HCT116 (cell line): ENCODE measurements around the gene GLMN.

Experiments used
- CBX3 ChIP-seq: IDR thresholded peaks from 2 replicates; pipeline ENCODE4 v1.6.1; 2012; ENCODE audit warnings: low read depth
- CEBPB ChIP-seq: IDR thresholded peaks from 2 replicates; pipeline ENCODE4 v1.6.1; 2012; ENCODE audit warnings: low read depth
- EGR1 ChIP-seq: IDR thresholded peaks from 2 replicates; pipeline ENCODE4 v1.6.1; 2012; ENCODE audit warnings: low read depth
- ELF1 ChIP-seq: IDR thresholded peaks from 2 replicates; pipeline ENCODE4 v1.6.1; 2012; ENCODE audit warnings: low read depth, borderline replicate concordance
- EZH2 ChIP-seq: fragments of 200-600 bp; sonication (generic); IDR thresholded peaks from 2 replicates; pipeline ENCODE4 v1.6.1; 2017; ENCODE audit warnings: antibody characterized with exemption, mixed run types
- EZH2phosphoT487 ChIP-seq: fragments of 200-600 bp; IDR thresholded peaks from 2 replicates; pipeline ENCODE4 v1.6.1; 2018; ENCODE audit warnings: antibody characterized with exemption, borderline replicate concordance
- POLR2A ChIP-seq: IDR thresholded peaks from 2 replicates; pipeline ENCODE4 v1.7.0; 2011; ENCODE audit warnings: borderline replicate concordance; ENCODE audit not compliant: insufficient read depth, insufficient read length; ENCODE audit errors: extremely low read depth
- RAD21 ChIP-seq: IDR thresholded peaks from 2 replicates; pipeline ENCODE4 v1.6.1; 2012; ENCODE audit warnings: low read depth, mild to moderate bottlenecking
- TCF7L2 ChIP-seq: IDR thresholded peaks from 2 replicates; pipeline ENCODE4 v1.7.0; 2011; ENCODE audit warnings: borderline replicate concordance, inconsistent platforms; ENCODE audit not compliant: insufficient read depth, insufficient read length; ENCODE audit errors: extremely low read depth
- ZNF274 ChIP-seq: fragments of 200-500 bp; sonication (Bioruptor generic); IDR thresholded peaks from 2 replicates; pipeline ENCODE4 v1.6.1; 2014; ENCODE audit warnings: mild to moderate bottlenecking, low read depth, low read length, inconsistent platforms
- TF ChIP-seq, protein P1 (sequence below), 3 experiments: fragments of 200-600 bp in 1 of 3; sonication (generic) in 1 of 3; IDR thresholded peaks in 2 of 3; conservative IDR thresholded peaks in 1 of 3; 2 replicates each; pipeline ENCODE4 v1.5.1; 2012 to 2017; ENCODE audit warnings: low read depth in 2 of 3, low read length in 2 of 3, antibody characterized with exemption in 1 of 3, borderline replicate concordance in 1 of 3, control low read depth in 1 of 3, mild to moderate bottlenecking in 1 of 3, mixed read lengths in 1 of 3, mixed run types in 1 of 3, moderate library complexity in 1 of 3; ENCODE audit not compliant: insufficient read depth in 1 of 3
- TF ChIP-seq, protein P2 (sequence below): IDR thresholded peaks from 2 replicates; pipeline ENCODE4 v1.6.1; 2012
- TF ChIP-seq, protein P3 (sequence below): IDR thresholded peaks from 2 replicates; pipeline ENCODE4 v1.6.1; 2011; ENCODE audit warnings: mild to moderate bottlenecking, low read length, moderate library complexity; ENCODE audit not compliant: insufficient replicate concordance; ENCODE audit errors: extremely low read depth
- TF ChIP-seq, protein P4 (sequence below): IDR thresholded peaks from 2 replicates; pipeline ENCODE4 v1.6.1; 2012

DNA sequence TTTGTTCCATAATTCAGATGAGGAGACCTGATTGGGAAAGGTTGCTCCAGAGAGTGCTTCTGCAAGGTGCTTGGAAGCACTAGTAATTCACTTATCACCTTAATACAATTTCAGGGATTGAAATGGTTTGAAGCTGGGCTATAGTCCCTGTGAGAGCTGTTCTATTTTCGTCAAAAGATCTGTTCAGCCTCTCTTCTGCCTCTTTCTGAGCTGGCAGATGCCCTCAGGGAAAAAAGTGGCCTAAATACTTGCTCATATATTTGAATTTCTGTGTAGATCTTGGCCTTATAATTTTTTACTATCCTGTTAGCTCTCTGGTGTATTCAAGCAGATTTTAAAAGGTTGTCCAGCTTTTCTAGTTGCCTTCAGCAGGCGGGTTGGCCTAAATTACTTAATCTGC lies 58.8 kb downstream of the GLMN start:
- TF ChIP-seq, protein P1, sequence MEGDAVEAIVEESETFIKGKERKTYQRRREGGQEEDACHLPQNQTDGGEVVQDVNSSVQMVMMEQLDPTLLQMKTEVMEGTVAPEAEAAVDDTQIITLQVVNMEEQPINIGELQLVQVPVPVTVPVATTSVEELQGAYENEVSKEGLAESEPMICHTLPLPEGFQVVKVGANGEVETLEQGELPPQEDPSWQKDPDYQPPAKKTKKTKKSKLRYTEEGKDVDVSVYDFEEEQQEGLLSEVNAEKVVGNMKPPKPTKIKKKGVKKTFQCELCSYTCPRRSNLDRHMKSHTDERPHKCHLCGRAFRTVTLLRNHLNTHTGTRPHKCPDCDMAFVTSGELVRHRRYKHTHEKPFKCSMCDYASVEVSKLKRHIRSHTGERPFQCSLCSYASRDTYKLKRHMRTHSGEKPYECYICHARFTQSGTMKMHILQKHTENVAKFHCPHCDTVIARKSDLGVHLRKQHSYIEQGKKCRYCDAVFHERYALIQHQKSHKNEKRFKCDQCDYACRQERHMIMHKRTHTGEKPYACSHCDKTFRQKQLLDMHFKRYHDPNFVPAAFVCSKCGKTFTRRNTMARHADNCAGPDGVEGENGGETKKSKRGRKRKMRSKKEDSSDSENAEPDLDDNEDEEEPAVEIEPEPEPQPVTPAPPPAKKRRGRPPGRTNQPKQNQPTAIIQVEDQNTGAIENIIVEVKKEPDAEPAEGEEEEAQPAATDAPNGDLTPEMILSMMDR (IDR thresholded peaks at IDR 0.05 in 2 of 3, conservative IDR thresholded peaks at IDR 0.05 in 1 of 3; ENCODE audit: borderline replicate concordance in 1 of 3, insufficient read depth in 1 of 3, low read depth in 2 of 3, low read length in 2 of 3) = no peak
- TF ChIP-seq POLR2A (no peak), EGR1 (no peak), ZNF274 (no peak), CBX3 (no peak), CEBPB (no peak), ELF1 (no peak), EZH2 (no peak), TCF7L2 (no peak), EZH2phosphoT487 (no peak), RAD21 (no peak)
- TF ChIP-seq, protein P2, sequence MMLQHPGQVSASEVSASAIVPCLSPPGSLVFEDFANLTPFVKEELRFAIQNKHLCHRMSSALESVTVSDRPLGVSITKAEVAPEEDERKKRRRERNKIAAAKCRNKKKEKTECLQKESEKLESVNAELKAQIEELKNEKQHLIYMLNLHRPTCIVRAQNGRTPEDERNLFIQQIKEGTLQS = no peak
- TF ChIP-seq, protein P3, sequence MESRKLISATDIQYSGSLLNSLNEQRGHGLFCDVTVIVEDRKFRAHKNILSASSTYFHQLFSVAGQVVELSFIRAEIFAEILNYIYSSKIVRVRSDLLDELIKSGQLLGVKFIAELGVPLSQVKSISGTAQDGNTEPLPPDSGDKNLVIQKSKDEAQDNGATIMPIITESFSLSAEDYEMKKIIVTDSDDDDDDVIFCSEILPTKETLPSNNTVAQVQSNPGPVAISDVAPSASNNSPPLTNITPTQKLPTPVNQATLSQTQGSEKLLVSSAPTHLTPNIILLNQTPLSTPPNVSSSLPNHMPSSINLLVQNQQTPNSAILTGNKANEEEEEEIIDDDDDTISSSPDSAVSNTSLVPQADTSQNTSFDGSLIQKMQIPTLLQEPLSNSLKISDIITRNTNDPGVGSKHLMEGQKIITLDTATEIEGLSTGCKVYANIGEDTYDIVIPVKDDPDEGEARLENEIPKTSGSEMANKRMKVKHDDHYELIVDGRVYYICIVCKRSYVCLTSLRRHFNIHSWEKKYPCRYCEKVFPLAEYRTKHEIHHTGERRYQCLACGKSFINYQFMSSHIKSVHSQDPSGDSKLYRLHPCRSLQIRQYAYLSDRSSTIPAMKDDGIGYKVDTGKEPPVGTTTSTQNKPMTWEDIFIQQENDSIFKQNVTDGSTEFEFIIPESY = no peak
- TF ChIP-seq, protein P4, sequence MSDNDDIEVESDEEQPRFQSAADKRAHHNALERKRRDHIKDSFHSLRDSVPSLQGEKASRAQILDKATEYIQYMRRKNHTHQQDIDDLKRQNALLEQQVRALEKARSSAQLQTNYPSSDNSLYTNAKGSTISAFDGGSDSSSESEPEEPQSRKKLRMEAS = no peak
